OCI-LY3 (cell line): ENCODE measurements around the gene PTPRJ.

Experiments used
- H2AFZ ChIP-seq: fragments of 200-600, 300-600 bp; shearing (Covaris generic); 2 replicates; pipeline ENCODE4 v1.6.0; 2014; ENCODE audit warnings: antibody characterized with exemption, low read depth, low read length
- H3K27ac ChIP-seq: fragments of 200-600, 300-600 bp; sonication (generic); 2 replicates; pipeline ENCODE4 v1.5.1; 2014; ENCODE audit warnings: mild to moderate bottlenecking, low read length, moderate library complexity, mixed read lengths
- H3K27me3 ChIP-seq: fragments of 200-600, 300-600 bp; sonication (generic); 2 replicates; pipeline ENCODE4 v1.6.1; 2014; ENCODE audit warnings: low read depth, low read length, mixed read lengths
- H3K36me3 ChIP-seq: fragments of 200-600, 300-600 bp; sonication (generic); replicated peaks from 2 replicates; pipeline ENCODE3; 2014; ENCODE audit warnings: low read depth, low read length, mixed read lengths
- H3K4me1 ChIP-seq: fragments of 300-600, 200-600 bp; sonication (generic); 2 replicates; pipeline ENCODE4 v1.6.1; 2014; ENCODE audit warnings: low read length, mixed read lengths
- H3K4me2 ChIP-seq: fragments of 200-600, 300-600 bp; sonication (generic); 2 replicates; pipeline ENCODE4 v1.6.1; 2014; ENCODE audit warnings: low read length, mixed read lengths
- H3K4me3 ChIP-seq: fragments of 300-600, 200-600 bp; sonication (generic); 2 replicates; pipeline ENCODE4 v1.5.1; 2014; ENCODE audit warnings: antibody characterized with exemption, mild to moderate bottlenecking, low read length, moderate library complexity
- H3K79me2 ChIP-seq: fragments of 300-600, 200-600 bp; shearing (Covaris generic); 2 replicates; pipeline ENCODE4 v1.6.1; 2014; ENCODE audit warnings: mild to moderate bottlenecking, low read length, mixed read lengths
- H3K9ac ChIP-seq: fragments of 300-600, 200-600 bp; shearing (Covaris generic); 2 replicates; pipeline ENCODE4 v1.6.0; 2014; ENCODE audit warnings: mild to moderate bottlenecking, low read length, moderate library complexity
- H3K9me3 ChIP-seq: fragments of 200-600, 300-600 bp; shearing (Covaris generic); 2 replicates; pipeline ENCODE4 v1.6.1; 2014; ENCODE audit warnings: low read length, mixed read lengths; ENCODE audit not compliant: insufficient read depth
- H4K20me1 ChIP-seq: fragments of 200-600, 300-600 bp; sonication (generic); 2 replicates; pipeline ENCODE4 v1.6.1; 2016; ENCODE audit warnings: low read length, mixed read lengths; ENCODE audit not compliant: insufficient read depth
- EZH2phosphoT487 ChIP-seq: fragments of 200-600 bp; shearing (Covaris generic); IDR thresholded peaks from 2 replicates; pipeline ENCODE4 v1.6.1; 2018; ENCODE audit warnings: antibody characterized with exemption, mixed run types, low read depth
- TF ChIP-seq, protein P1 (sequence below): fragments of 200-600, 300-600 bp; sonication (generic); IDR thresholded peaks from 2 replicates; pipeline ENCODE4 v1.5.1; 2014; ENCODE audit warnings: antibody characterized with exemption, low read length, low read depth

The PTPRJ gene

DNA sequence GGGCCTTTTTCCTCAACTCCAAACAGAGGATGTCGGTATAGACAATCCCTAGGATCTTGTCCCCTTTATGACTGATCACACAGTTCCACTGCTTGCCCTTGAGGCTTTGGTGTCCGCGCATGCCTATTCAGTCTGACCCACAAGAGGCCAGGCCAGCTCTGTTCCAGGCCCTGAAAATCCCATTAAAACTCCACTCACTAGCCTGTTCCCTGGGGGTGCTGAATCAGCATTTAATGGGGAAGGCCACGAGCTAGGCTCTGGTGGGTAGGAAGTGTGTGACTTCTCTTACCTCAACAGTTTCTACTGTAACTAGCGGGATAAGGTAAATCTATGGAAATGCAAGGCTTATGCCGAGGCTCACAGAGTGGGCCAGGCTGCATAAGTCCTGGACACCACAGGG is 117.7 kb downstream of the PTPRJ start:
- Histone ChIP-seq H3K27ac (no peak overlapping the region), H3K4me3 (no peak overlapping the region), H3K4me1 (peaks cover 36% of the 10 kb centered on the region), H3K9ac (no peak overlapping the region), H3K36me3 (peaks cover 2% of the 10 kb centered on the region), H4K20me1 (peaks cover 93% of the 10 kb centered on the region), H3K27me3 (no peaks in the 10 kb centered on the region), H3K9me3 (no peaks in the 10 kb centered on the region), H2AFZ (no peak overlapping the region), H3K79me2 (peaks cover 93% of the 10 kb centered on the region), H3K4me2 (no peak overlapping the region)
- TF ChIP-seq, protein P1, sequence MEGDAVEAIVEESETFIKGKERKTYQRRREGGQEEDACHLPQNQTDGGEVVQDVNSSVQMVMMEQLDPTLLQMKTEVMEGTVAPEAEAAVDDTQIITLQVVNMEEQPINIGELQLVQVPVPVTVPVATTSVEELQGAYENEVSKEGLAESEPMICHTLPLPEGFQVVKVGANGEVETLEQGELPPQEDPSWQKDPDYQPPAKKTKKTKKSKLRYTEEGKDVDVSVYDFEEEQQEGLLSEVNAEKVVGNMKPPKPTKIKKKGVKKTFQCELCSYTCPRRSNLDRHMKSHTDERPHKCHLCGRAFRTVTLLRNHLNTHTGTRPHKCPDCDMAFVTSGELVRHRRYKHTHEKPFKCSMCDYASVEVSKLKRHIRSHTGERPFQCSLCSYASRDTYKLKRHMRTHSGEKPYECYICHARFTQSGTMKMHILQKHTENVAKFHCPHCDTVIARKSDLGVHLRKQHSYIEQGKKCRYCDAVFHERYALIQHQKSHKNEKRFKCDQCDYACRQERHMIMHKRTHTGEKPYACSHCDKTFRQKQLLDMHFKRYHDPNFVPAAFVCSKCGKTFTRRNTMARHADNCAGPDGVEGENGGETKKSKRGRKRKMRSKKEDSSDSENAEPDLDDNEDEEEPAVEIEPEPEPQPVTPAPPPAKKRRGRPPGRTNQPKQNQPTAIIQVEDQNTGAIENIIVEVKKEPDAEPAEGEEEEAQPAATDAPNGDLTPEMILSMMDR = no peak
- no peak for TF ChIP-seq EZH2phosphoT487

DNA sequence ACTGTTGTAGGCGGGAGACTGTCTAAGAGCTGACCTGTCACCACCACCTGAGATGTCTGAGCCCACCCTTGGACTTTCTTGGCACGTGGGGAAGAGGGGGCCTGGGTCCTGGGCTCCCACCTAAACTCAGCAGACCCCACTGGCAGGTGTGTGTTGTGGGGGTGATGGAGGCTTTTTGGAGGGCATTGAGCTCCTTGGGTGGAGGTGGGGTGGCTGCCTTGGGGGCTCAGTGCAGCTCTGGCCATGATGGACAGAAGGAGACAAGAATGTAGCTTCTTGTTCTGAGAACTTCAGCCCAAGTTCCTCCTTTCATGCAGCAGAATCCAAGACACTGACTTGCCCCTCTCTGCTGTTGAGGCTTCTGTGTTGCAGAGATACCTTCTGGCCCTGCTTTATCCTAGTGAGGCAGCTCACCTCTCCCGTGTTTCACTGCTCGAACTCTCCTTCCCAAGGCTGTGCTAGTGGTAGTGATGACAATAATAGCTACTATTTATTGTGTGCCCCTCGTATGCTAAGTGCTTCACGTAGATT is 119.6 kb downstream of the PTPRJ start:
- H3K4me1 ChIP-seq = peaks cover 40% of the 10 kb centered on the region
- H3K27me3 ChIP-seq = no peaks in the 10 kb centered on the region
- H3K27ac ChIP-seq = no peak overlapping the region
- H3K4me2 ChIP-seq = no peak overlapping the region
- no peaks in the 10 kb centered on the region for H3K9me3 ChIP-seq
- H3K4me3 ChIP-seq = no peak overlapping the region
- peaks cover 93% of the 10 kb centered on the region for H3K79me2 ChIP-seq
- no peak overlapping the region for H3K9ac ChIP-seq
- H4K20me1 ChIP-seq = peaks cover 93% of the 10 kb centered on the region
- TF ChIP-seq, protein P1 = no peak
- TF ChIP-seq EZH2phosphoT487 = no peak
- H2AFZ ChIP-seq = no peak overlapping the region
- H3K36me3 ChIP-seq = no peaks in the 10 kb centered on the region

DNA sequence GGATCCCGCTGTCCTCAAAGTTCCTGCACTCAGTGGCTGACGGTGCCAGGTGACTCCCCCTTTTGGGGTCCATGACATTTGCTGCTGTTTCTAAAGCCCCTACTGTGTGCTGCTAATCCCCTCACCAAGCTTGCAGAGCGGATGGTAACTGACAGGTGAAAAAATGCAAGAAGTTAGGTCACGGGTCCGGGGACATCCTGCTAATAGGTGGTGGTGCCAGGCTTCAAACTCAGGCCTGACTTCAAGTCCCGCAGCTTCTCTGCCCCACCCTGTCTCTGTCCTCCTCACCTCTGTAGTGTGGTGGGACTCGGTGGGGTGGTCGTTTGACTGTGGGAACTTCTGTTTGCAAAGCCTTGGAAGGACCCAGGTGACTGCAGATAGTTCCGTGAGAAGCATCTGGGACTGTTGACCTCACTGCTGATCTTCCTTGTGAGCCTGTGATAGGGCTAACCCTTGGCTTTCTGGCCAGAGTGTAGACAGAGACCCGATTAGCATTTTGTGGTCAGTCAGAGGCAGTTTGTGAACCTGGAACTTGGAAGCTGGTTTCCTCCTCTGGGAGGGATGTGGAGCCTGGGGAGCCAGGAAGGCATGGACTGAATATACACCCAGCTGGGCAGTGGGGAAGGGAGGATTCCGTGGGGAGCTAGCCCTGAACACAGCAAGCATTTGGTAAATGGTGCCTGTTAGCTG is 120.8 kb downstream of the PTPRJ start:
- Histone ChIP-seq H3K36me3 (no peaks in the 10 kb centered on the region), H3K27me3 (no peaks in the 10 kb centered on the region), H2AFZ (no peak overlapping the region), H3K4me2 (no peak overlapping the region), H3K4me3 (no peak overlapping the region), H3K9me3 (no peaks in the 10 kb centered on the region), H3K27ac (no peak overlapping the region), H3K79me2 (peaks cover 94% of the 10 kb centered on the region), H4K20me1 (peaks cover 92% of the 10 kb centered on the region), H3K4me1 (peaks cover 52% of the 10 kb centered on the region), H3K9ac (no peak overlapping the region)
- TF ChIP-seq EZH2phosphoT487 = no peak
- TF ChIP-seq, protein P1 = no peak

DNA sequence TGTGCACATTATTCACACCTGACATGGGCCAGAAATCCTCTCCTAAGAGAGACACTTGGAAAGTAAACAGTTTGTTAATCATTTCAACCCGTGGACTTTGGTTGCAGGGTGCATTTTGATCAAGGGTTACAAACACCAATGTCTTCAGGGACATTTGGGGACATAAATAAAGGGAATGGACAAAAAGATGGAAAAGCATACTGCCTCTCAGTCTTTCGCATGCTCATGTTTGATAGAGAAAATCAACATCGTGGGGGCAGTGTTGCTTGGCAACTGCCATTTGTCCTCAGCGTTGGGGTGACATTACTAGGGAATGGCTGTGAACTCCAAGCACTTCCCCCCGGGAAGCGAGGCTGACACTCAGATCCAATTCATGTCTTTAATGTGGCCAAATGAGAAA is 121.6 kb downstream of the PTPRJ start:
- no peak overlapping the region for H3K4me3 ChIP-seq
- H3K27ac ChIP-seq = no peak overlapping the region
- H3K36me3 ChIP-seq = no peaks in the 10 kb centered on the region
- H3K79me2 ChIP-seq = peaks cover 92% of the 10 kb centered on the region
- no peak overlapping the region for H3K4me2 ChIP-seq
- H3K9me3 ChIP-seq = no peaks in the 10 kb centered on the region
- H2AFZ ChIP-seq = no peak overlapping the region
- H3K27me3 ChIP-seq = no peaks in the 10 kb centered on the region
- H4K20me1 ChIP-seq = peaks cover 85% of the 10 kb centered on the region
- peaks cover 59% of the 10 kb centered on the region for H3K4me1 ChIP-seq
- no peak overlapping the region for H3K9ac ChIP-seq
- TF ChIP-seq, protein P1 = no peak
- no peak for TF ChIP-seq EZH2phosphoT487
